BLaER1 treated with 17β-estradiol and CSF1 and Interleukin-3, amounts not matched to agents 10 nM and 100 nM (cell line): ENCODE results near the gene ATXN7.

Source experiments
- H3K27ac ChIP-seq, 11 experiments: shearing (Covaris generic); formaldehyde crosslinking; 2 replicates each; pipeline ENCODE4 v1.8.1; 2022
- H3K27me3 ChIP-seq, 11 experiments: shearing (Covaris generic); formaldehyde crosslinking; 2 replicates each; pipeline ENCODE4 v1.8.1; 2022
- H3K36me3 ChIP-seq, 11 experiments: shearing (Covaris generic); formaldehyde crosslinking; 2 replicates each; pipeline ENCODE4 v1.8.1; 2022
- H3K4me1 ChIP-seq, 10 experiments: shearing (Covaris generic); formaldehyde crosslinking; 2 replicates each; pipeline ENCODE4 v1.8.1; 2022
- H3K4me2 ChIP-seq, 11 experiments: shearing (Covaris generic); formaldehyde crosslinking; 2 replicates each; pipeline ENCODE4 v1.8.1; 2022
- H3K4me3 ChIP-seq, 10 experiments: shearing (Covaris generic); formaldehyde crosslinking; 2 replicates each; pipeline ENCODE4 v1.8.1; 2022
- H3K9ac ChIP-seq, 11 experiments: shearing (Covaris generic); formaldehyde crosslinking; 2 replicates each; pipeline ENCODE4 v1.8.1; 2022
- H3K9me3 ChIP-seq, 11 experiments: shearing (Covaris generic); formaldehyde crosslinking; replicated peaks in 1 of 11; 2 replicates each; pipeline ENCODE4 v1.8.1; 2022
- H4K20me1 ChIP-seq, 11 experiments: shearing (Covaris generic); formaldehyde crosslinking; 2 replicates each; pipeline ENCODE4 v1.8.1; 2022
- Cebpa-rat ChIP-seq, 11 experiments: shearing (Covaris generic); IDR thresholded peaks; 2 replicates each; pipeline ENCODE4 v1.8.1; 2022

Gene ATXN7

DNA sequence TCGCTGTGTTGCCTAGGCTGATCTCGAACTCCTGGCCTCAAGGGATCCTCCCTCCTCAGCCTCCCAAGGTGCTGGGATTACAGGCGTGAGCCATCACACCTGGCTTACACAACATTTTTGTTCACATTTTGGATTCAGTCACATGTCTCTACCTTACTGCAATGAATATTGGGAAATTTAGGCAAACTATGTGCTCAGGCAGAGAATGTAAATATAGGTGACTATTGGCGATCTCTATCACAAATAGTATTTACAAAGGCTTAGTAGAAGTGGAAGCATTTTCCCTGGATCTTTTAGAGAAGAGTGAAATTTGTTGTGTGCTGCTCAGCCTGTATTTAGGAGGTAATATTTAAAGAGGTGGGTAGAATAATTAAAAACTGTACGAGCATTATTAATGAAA, 27.9 kb downstream of the ATXN7 start:
- H3K9me3 ChIP-seq, result no peaks in the 10 kb centered on the region
- peaks cover 18 to 26% (median 22%) of the 10 kb centered on the region in 10 experiments for H3K4me1 ChIP-seq
- H3K36me3 ChIP-seq, result peaks cover 18 to 43% (median 23%) of the 10 kb centered on the region in 11 experiments; a peak in 21 of 22 replicates
- no peak overlapping the region for H3K4me2 ChIP-seq
- no peak overlapping the region for H3K27ac ChIP-seq
- H4K20me1 ChIP-seq, result peaks cover 46 to 100% (median 81%) of the 10 kb centered on the region in 11 experiments
- H3K4me3 ChIP-seq, result no peak overlapping the region
- no peaks in the 10 kb centered on the region for H3K27me3 ChIP-seq
- TF ChIP-seq Cebpa-rat (IDR thresholded peaks at IDR 0.05), result no peak
- no peak overlapping the region for H3K9ac ChIP-seq

DNA sequence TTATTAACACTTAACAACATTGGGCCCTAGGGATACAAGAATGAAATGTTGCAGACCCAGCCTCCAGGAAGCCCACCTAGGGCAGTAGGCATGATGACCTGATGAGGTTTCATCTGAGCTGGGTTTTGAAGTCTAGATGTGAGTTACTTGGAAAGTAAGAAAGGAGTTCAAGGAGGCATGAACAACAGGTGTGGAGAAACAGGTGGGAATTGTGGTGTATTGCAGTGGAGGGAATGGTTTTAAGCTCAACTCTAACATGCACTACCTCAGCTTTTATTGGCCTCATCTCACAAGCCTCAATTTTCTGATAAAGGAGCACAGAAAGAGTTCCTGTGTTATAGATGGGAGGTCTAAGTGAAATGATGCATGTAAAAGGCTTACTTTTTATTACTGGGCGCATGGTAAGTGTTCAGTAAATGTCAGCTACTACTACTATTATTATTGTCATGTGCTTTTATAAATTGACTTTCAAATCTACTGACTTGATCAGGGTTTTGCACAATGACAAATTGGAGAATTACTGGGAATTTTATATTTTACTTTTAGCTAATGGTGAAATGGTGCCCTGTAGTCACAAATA, 29.2 kb downstream of the ATXN7 start:
- H3K27me3 ChIP-seq, result no peaks in the 10 kb centered on the region
- H4K20me1 ChIP-seq, result peaks cover 39 to 100% (median 73%) of the 10 kb centered on the region in 11 experiments; a peak in 21 of 22 replicates
- TF ChIP-seq Cebpa-rat (IDR thresholded peaks at IDR 0.05), result no peak
- H3K36me3 ChIP-seq, result peaks cover 18 to 37% (median 23%) of the 10 kb centered on the region in 11 experiments; a peak in 21 of 22 replicates
- no peak overlapping the region for H3K4me2 ChIP-seq
- H3K27ac ChIP-seq, result no peak overlapping the region
- no peaks in the 10 kb centered on the region for H3K9me3 ChIP-seq
- H3K4me3 ChIP-seq, result no peak overlapping the region
- H3K9ac ChIP-seq, result no peak overlapping the region
- H3K4me1 ChIP-seq, result peaks cover 18 to 28% (median 24%) of the 10 kb centered on the region in 10 experiments

GRCh38 chr3:63895422-63896189, 31.9 kb downstream of the ATXN7 start:
- peaks cover 18 to 37% (median 25%) of the 10 kb centered on the region in 10 experiments for H3K4me1 ChIP-seq
- no peaks in the 10 kb centered on the region for H3K27me3 ChIP-seq
- no peak overlapping the region for H3K4me3 ChIP-seq
- peaks cover 27 to 98% (median 57%) of the 10 kb centered on the region in 11 experiments; a peak in 20 of 22 replicates for H4K20me1 ChIP-seq
- H3K4me2 ChIP-seq, result peak overlapping the region; percentile 33 to 74 (median 57)
- peak overlapping the region in 1 of 11 experiments; percentile 37; a peak in 1 of 22 replicates for H3K9ac ChIP-seq
- no peak for TF ChIP-seq Cebpa-rat (IDR thresholded peaks at IDR 0.05)
- H3K9me3 ChIP-seq, result peaks cover 0 to 10% (median under 1%) of the 10 kb centered on the region in 11 experiments; a peak in 6 of 22 replicates
- peak overlapping the region in 1 of 11 experiments; percentile 16; a peak in 3 of 22 replicates for H3K27ac ChIP-seq
- H3K36me3 ChIP-seq, result peaks cover 42 to 54% (median 47%) of the 10 kb centered on the region in 11 experiments

- Histone ChIP-seq H3K9ac (no peak overlapping the region), H3K9me3 (peaks cover 0 to 18% (median 9%) of the 10 kb centered on the region in 11 experiments; a peak in 15 of 22 replicates)
- no peak for TF ChIP-seq Cebpa-rat (IDR thresholded peaks at IDR 0.05)
These were observed 32.8 kb downstream of the ATXN7 start for GRCh38 chr3:63896332-63897030.

DNA sequence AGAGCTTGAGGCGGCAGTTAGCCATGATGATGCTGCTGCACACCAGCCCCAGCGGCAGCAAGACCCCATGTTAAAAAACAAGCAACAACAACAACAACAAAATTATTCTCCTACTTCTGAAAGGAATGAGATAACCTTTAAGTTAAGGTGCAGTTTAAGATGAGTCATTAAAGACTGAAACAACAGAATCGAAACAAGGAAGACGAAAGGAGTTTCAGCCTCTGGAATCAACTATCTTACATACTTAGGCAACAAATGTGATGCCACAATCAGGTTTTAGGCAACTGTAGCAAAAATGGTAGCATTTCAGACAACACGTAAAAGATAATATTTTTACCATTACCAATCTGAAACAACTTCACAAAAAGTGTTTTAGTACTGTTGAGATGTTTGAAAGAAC, 36.3 kb downstream of the ATXN7 start:
- peak overlapping the region in 1 of 11 experiments; percentile 62; a peak in 1 of 22 replicates for H3K4me2 ChIP-seq
- H3K27me3 ChIP-seq, result no peaks in the 10 kb centered on the region
- H3K9ac ChIP-seq, result no peak overlapping the region
- peaks cover 0 to 22% (median 9%) of the 10 kb centered on the region in 11 experiments; a peak in 15 of 22 replicates for H3K9me3 ChIP-seq
- peaks cover 14 to 98% (median 38%) of the 10 kb centered on the region in 11 experiments; a peak in 19 of 22 replicates for H4K20me1 ChIP-seq
- H3K4me1 ChIP-seq, result peaks cover 18 to 50% (median 24%) of the 10 kb centered on the region in 10 experiments
- H3K36me3 ChIP-seq, result peaks cover 38 to 74% (median 61%) of the 10 kb centered on the region in 11 experiments
- TF ChIP-seq Cebpa-rat (IDR thresholded peaks at IDR 0.05), result no peak
- H3K27ac ChIP-seq, result no peak overlapping the region
- H3K4me3 ChIP-seq, result no peak overlapping the region

More at GRCh38 chr3:63896332-63897030, 32.8 kb downstream of the ATXN7 start:
- Histone ChIP-seq H3K4me1 (peaks cover 18 to 45% (median 25%) of the 10 kb centered on the region in 10 experiments), H3K4me2 (peak overlapping the region in 3 of 11 experiments; percentile 33 to 59 (median 56); a peak in 5 of 22 replicates), H3K27ac (no peak overlapping the region), H3K27me3 (no peaks in the 10 kb centered on the region), H3K4me3 (no peak overlapping the region), H4K20me1 (peaks cover 27 to 98% (median 49%) of the 10 kb centered on the region in 11 experiments; a peak in 20 of 22 replicates), H3K36me3 (peaks cover 37 to 54% (median 47%) of the 10 kb centered on the region in 11 experiments)

DNA sequence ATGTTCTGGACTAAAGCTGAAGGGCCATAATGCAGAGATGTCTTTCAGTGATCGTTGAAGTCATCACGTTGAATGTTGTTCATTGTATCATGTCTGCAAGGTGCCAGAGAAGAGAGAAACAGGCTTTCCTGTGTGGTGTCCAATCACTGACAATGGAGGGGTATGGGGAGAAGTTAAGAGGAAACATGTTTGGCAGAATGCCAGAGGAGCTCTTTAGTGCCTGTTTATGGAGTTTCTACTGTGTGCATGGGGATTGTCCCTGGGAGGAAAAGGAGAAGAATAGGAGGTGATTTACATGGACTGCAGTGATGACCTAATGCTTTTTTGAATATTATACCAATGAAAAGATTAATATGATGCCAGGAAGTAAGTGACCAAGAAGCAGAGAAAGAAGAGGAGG, 36.8 kb downstream of the ATXN7 start:
- no peak overlapping the region for H3K27ac ChIP-seq
- H3K4me3 ChIP-seq, result no peak overlapping the region
- peak overlapping the region in 2 of 11 experiments; percentile 47 to 62; a peak in 4 of 22 replicates for H3K4me2 ChIP-seq
- H4K20me1 ChIP-seq, result peaks cover 15 to 98% (median 33%) of the 10 kb centered on the region in 11 experiments; a peak in 19 of 22 replicates
- H3K27me3 ChIP-seq, result no peaks in the 10 kb centered on the region
- H3K9me3 ChIP-seq, result peaks cover 0 to 22% (median 9%) of the 10 kb centered on the region in 11 experiments; a peak in 15 of 22 replicates
- no peak overlapping the region for H3K9ac ChIP-seq
- H3K4me1 ChIP-seq, result peaks cover 13 to 46% (median 19%) of the 10 kb centered on the region in 10 experiments
- peaks cover 42 to 79% (median 65%) of the 10 kb centered on the region in 11 experiments for H3K36me3 ChIP-seq
- TF ChIP-seq Cebpa-rat (IDR thresholded peaks at IDR 0.05), result no peak

GRCh38 chr3:63905731-63906620, 42.3 kb downstream of the ATXN7 start:
- TF ChIP-seq Cebpa-rat (IDR thresholded peaks at IDR 0.05), result no peak

More at GRCh38 chr3:63905731-63906620, 42.3 kb downstream of the ATXN7 start:
- no peak overlapping the region for H3K4me3 ChIP-seq
- peaks cover 0 to 9% (median 5%) of the 10 kb centered on the region in 11 experiments; a peak in 12 of 22 replicates for H3K9me3 ChIP-seq
- H3K36me3 ChIP-seq, result peaks cover 25 to 62% (median 46%) of the 10 kb centered on the region in 11 experiments
- H3K27me3 ChIP-seq, result no peaks in the 10 kb centered on the region
- peaks cover 21 to 42% (median 29%) of the 10 kb centered on the region in 10 experiments for H3K4me1 ChIP-seq
- H3K4me2 ChIP-seq, result no peak overlapping the region
- no peak overlapping the region for H3K27ac ChIP-seq
- H4K20me1 ChIP-seq, result peaks cover 32 to 100% (median 57%) of the 10 kb centered on the region in 11 experiments; a peak in 18 of 22 replicates
- H3K9ac ChIP-seq, result no peak overlapping the region
